Anterior cingulate cortex (tissue), 58 donors: ENCODE data around the gene ODC1.
A peak's percentile ranks its signal among the peaks of the same experiment; 100 is the strongest.

Experiments used
- DNase-seq, 58 donors: peaks; one replicate each; lab custom pipeline; 2025; lab: John Stamatoyannopoulos, UW

The ODC1 gene

GRCh38 chr2:10422251-10422650 lies 25.9 kb downstream of the ODC1 start:
- DNase-seq, result no peak

DNA sequence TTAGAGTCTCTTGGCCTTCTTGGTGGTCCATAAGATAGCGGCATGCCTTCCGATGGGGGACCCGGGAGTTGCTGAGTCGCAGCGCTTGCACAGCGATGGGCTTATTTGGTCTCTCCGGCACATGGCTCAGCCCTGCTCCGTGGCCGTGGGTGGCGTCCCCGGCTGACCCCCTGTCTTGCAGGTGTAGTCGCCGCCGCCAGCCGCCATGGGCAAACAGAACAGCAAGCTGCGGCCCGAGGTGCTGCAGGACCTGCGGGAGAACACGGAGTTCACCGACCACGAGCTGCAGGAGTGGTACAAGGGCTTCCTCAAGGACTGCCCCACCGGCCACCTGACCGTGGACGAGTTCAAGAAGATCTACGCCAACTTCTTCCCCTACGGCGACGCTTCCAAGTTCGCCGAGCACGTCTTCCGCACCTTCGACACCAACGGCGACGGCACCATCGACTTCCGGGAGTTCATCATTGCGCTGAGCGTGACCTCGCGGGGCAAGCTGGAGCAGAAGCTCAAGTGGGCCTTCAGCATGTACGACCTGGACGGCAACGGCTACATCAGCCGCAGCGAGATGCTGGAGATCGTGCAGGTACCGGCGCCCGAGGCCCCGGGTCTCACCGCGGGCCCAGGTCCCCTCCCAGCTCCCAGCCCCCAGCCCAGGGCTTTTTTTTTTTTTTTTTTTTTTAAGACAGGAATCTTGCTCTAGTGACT lies 28.4 kb downstream of the ODC1 start:
- no peak for DNase-seq

DNA sequence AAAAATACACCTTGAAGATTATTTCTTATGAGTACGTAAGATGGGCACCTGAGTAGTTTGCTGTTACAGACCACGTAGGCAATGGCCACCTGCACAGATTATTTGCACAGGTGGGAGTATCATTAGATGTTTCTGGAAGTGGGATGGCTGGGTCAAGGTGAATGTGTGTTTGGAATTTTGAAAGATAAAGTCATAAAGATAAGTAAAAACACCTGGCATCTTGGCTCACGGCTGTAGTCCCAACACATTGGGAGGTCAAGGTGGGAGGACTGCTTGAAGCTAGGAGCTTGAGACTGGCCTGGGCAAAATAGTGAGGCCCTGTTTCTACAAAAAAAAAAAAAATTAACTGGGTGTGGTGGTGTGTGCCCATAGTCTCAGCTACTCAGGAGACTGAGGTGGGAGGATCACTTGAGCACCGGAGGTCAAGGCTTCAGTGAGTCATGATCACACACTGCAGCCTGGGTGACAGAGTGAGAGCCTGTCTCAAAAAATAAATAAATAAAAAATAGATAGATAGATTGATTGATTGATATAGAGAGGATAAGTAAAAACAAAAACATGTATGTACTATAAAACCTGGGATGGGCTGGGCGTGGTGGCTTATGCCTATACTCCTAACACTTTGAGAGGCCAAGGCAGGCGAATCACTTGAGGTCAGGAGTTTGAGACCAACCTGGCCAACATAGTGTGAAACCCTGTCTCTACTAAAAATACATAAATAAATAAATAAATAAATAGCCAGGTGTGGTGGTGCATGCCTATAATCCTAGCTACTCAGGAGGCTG lies 30.4 kb downstream of the ODC1 start:
- DNase-seq, result no peak

DNA sequence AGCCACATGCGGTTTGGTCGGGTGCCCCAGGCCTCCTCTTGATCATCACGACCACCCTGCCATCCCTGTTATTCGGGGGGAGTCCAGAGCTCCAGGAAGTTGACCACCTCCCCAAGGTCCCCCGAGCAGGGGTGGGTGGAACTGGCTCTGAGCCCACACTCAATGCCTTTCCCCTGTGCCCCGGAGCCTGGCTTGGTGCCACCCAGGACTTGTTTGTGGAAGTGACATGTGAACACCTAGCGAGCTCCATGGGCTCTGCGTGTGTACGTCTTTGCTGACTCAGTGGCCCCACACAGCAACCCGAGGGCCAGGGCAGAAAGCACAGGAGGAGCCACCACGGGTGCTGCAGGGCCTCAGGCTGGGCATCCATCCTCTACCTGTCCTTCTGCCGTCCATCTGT lies 32.5 kb downstream of the ODC1 start:
- no peak for DNase-seq

DNA sequence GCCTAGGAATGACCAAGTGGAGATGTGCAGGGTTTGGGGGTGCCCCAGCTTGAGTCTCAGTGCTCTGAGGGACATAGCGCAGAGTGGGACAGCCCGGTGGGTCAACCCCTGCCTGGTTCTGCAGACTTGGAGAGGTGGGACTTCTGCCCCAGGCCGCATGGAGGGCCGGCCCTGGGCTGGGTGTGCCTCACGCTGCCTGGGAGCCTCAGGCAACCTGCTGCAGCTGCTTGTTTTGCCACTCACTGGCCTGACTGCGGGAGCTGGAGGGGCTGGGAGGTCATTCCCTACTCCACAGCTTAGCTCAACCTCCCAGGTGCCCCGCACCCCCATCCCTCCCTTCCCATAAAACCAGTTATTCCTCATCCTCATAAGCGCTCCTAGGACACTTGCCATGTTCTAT lies 33.1 kb downstream of the ODC1 start:
- DNase-seq, result no peak

DNA sequence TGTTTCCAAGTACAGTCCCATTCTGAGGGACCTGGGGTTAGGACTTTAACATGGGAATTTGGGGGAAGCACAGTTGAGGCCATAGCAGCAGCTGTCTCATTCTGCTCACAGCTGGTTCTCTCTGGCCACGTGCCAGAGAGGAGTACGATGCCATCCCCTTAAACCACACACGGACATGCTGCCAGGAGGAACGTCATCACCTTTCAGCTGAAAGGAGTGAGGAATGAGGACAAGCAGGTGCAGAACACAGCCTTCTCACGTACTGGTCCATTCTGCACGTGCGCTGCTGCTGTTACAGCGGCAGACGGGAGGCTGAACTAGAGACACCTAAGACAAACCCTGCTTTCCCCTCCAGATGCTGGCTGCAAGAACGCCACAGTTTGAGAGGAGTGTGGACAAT lies 33.5 kb downstream of the ODC1 start:
- DNase-seq, result no peak

DNA sequence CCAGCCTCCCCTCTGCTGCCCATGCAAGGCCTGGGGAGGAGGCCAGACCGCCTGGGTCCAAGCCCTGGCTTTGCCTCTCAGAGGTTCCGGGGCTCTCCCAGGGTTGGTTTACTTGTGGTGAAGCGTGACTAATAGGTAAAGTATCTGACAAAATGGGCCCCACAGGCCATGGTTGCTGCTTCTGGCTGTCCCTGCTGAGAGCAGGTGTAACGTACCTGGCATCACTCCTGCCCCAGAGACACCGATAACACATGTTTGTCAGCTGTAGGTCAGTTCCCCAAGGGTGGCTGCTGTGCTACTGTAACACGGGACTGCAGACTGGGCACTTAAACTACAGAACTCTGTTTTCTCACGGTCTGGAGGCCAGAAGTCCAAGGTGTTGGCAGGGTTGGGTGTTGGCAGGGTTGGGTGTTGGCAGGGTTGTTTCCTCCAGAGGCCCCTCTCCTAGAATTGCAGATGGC lies 34.1 kb downstream of the ODC1 start:
- peak in 2 of 58 donors; percentile 16 to 25 for DNase-seq

GRCh38 chr2:10413503-10413902 lies 34.6 kb downstream of the ODC1 start:
- DNase-seq, result no peak

DNA sequence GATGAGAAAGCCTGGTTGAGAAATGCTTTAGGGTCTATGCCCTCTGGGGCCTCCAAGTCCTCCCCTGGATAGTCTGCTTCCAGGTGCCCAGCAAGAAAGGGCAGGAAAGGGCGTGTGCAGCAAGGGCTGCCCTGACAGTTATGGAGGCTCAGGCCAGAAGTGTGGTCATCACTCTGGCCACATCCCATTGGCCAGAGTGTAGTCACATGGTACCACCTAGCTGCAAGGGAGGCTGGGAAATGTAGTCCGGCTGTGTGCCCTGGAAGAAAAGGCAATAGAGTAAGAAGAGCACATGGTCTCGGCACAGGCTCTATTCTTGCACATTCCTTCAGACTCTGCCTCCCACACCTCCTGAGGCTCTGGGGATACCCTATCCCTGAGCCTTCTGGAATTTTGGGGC lies 35.7 kb downstream of the ODC1 start:
- DNase-seq, result peak in 4 of 58 donors; percentile 7 to 38 (median 16)

- DNase-seq, result no peak
Observed at GRCh38 chr2:10411557-10411956, 36.6 kb downstream of the ODC1 start.

DNA sequence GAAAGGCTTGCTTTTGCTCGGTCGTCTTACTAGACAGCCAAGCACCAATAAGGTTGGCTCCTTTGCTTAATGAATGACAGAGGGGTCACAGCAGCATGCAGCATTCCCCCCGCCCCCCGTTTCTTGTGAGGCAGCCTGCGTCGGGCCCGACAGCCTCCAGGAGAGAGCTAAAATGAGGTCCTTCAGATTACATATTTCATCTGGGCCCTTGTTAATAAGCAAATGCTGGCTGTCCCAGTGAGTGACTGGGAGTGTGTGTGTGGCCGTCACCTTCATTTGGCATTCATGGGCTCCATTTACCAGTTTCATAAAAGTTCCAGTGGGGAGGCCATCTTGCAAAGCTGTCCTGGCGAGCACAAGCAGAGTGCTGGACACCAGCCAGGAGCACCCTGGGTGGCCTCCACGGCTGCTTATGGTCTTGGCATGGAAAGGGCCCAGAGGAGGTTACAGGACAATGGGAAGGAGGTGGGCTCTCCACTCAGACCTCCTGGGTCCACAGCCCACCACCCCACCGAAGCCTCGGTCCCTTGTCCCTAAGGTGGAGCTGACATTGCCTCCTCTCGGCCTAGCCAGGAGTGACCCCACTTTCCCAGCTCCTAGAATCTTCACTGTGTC lies 37.2 kb downstream of the ODC1 start:
- DNase-seq, result no peak

DNA sequence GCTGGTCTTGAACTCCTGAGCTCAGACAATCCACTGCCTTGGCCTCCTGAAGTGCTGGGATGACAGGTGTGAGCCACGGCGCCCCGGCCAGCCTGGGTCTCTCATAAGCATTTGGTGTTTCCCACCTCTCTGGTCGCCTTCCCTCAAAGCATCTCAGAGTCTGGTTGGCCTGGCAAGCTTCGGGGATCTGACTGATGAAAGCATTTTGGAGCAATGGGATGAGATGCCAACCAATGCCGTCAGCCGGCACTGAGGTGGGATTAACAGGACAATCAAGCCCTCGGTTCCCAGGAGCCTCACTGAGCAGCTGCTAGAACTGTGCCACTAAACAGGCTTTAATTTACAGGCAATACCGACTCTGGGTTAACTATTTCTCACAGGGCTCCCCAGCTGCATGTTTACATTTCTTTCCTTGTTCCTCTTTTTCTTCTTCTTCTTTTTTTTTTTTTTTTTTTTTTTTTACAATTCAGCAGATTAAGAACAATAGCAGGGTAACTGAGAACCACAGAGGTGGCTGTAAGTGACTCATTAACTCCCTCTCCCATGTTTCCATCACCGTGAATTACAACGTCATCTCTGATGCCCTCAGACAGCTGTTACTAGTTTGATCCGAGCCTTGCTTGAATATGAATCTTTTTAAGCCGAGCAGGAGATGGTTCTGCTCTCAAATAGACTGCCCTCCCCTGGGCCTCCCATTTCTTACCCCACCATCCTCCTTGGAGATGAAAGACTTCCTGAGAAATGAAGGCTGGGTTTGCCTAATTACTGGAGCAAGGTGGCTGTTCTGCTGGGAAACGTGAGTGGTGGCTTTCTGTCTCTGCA lies 37.9 kb downstream of the ODC1 start:
- no peak for DNase-seq

GRCh38 chr2:10408649-10409579 lies 39.2 kb downstream of the ODC1 start:
- DNase-seq, result peak in 53 of 58 donors; percentile 6 to 74 (median 43)

DNA sequence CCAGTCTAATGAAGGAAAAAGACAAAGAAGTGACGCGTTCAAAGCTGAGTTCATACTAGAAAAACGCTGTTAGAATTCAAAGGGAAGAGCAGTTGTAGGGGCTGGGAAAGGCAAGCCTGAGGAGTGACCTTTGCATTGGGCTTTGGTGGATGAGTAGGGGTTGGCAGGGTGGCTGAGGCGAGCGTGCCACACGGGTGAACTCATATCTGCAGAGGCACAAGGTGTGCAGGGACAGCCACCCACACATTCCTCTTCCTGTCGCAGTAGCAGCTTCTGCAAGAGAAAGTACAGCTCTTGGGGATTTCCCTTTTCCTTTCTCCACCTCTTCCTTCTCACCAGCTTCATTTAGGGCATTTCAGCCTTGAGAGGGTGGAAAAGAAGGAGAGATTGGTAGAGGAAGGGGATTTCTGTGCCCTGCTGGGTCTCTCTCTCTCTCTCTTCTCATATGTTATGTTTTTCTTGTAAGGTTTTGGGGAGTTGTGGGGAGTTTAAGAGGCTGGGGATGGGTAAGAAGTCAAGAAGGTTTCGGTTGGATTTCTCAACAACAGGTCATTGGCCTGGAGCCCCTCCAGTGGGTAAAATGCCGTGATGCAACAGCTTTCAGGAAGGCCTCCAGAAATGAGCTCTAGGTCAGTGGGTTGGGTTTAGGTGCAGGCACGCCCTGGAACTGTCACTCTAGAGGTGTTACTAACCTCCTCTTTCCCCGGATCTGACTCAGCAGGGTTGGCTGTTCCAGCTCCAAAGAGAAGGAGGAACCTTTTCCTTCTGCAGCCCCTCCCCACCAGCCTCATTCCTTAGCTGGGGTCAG lies 40.1 kb downstream of the ODC1 start:
- DNase-seq, result peak in 2 of 58 donors; percentile 9 to 13

DNA sequence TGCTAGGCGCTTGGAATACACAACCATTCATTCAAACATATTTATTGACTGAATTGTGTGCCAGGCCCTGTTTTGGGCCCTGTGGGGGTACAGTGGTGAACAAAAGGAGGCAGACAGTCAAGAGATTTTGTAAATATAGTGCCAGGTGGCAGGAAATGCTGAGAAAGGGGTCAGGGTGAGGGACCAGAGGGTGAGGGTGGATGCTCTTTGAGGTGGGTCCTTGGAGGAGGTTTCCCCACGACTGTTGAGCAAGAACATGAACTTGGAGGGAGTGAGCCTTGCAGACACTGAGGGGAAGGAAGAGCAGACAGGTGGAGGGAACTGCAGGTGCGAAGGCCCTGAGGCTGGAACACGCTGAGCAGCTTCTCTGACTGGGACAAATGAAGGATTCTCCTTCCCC lies 40.7 kb downstream of the ODC1 start:
- no peak for DNase-seq

DNA sequence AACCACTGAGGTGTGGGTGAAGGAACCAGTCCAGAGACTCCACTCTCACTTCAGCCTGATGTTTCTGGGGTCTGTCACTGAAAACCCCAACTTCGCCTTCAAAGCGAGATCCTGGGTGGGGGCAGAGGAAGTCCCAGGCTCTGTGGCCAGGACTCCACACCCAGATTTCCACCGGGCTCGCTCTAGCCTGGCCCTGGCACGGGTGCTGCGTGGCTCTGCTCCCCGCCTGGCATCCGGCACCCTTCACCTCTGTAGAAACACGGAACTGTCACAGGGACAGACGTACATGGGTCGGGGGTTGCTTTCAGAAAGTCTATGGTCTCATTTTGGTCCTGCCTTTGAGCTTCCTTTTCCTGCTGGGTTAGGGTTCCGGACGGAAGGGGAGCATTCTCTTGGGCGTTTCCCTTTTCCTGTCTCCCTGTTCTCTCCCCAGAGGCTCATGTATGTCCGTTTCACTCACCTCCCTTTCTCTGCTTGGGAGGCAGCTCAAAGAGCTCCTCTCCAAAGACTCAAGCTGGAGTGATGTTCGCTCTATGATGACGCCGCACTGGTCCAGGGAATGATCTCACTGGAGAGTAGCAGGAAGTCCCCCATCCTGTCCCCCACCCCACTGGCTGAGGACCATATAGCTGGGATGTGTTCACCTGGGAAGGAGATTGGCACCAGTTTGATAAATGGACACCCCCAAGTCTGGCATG lies 41.5 kb downstream of the ODC1 start:
- DNase-seq, result no peak

GRCh38 chr2:10406016-10406415 lies 42.1 kb downstream of the ODC1 start:
- peak in 2 of 58 donors; percentile 25 to 34 for DNase-seq

- DNase-seq, result peak in 39 of 58 donors; percentile 11 to 76 (median 31)
Observed at GRCh38 chr2:10405448-10405847, 42.7 kb downstream of the ODC1 start.
